Renal pelvis (tissue), 12 donors: ENCODE measurements around the gene OR6X1. TPM values are rescaled to one million over a fixed set of nuclear protein-coding genes. Genes with fewer than 3 reads are reported as not detected.

Source experiments
- DNase-seq: peaks from one replicate; pipeline ENCODE4 v3.0.0-alpha.2; 2013
- long read RNA-seq, 16 experiments: transcript quantifications; one replicate each; lab custom pipeline, GENCODE V29; 2026
- polyA plus RNA-seq, 3 donors: library from polyadenylated mRNA; unstranded; fragments of 120-200 nt; gene quantifications; one replicate each; pipeline ENCODE4 v1.2.1, GENCODE V29; 2013; ENCODE audit not compliant: insufficient read length in 3 of 3

The OR6X1 gene
- polyA plus RNA-seq = not detected
- long read RNA-seq, donor 1 = 0 reads
- long read RNA-seq, donor 2 = 0 reads
- long read RNA-seq, donor 3 = 0 reads
- long read RNA-seq, donor 4 = 0 reads
- long read RNA-seq, donor 5 = 0 reads
- long read RNA-seq, donor 6 = 0 reads
- long read RNA-seq, donor 7 = 0 reads
- long read RNA-seq, donor 8 = 0 reads
- long read RNA-seq, donor 9 = 0 reads
- long read RNA-seq, donor 10 = 0 reads
- long read RNA-seq, donor 11 = 0 reads
- long read RNA-seq, donor 12 = 0 reads
- long read RNA-seq, donor 13 = 0 reads
- long read RNA-seq, donor 14 = 0 reads
- long read RNA-seq, donor 15 = 0 reads
- long read RNA-seq, donor 16 = 0 reads

GRCh38 chr11:123754101-123754568 lies at the start of gene OR6X1:
OR6X1 (minus strand) TSS chr11:123754518; CDS start chr11:123754518, 0 bp downstream.
- DNase-seq = no peak

GRCh38 chr11:123801765-123802164 lies 47.4 kb upstream of the OR6X1 start:
- DNase-seq = no peak

GRCh38 chr11:123800036-123800435 lies 45.7 kb upstream of the OR6X1 start:
- DNase-seq = no peak

- no peak for DNase-seq
These were observed 45.1 kb upstream of the OR6X1 start for GRCh38 chr11:123799438-123799837.

- DNase-seq = no peak
These were observed 44.4 kb upstream of the OR6X1 start for GRCh38 chr11:123798513-123799252.

- DNase-seq = no peak
These were observed 43.8 kb upstream of the OR6X1 start for GRCh38 chr11:123798079-123798478.

GRCh38 chr11:123797541-123797940 lies 43.2 kb upstream of the OR6X1 start:
- no peak for DNase-seq

GRCh38 chr11:123797114-123797513 lies 42.8 kb upstream of the OR6X1 start:
- no peak for DNase-seq

- DNase-seq = no peak
These were observed 41.9 kb upstream of the OR6X1 start for GRCh38 chr11:123796226-123796625.

- DNase-seq = no peak
These were observed 29.2 kb upstream of the OR6X1 start for GRCh38 chr11:123783536-123783935.

- DNase-seq = no peak
These were observed 24.2 kb upstream of the OR6X1 start for GRCh38 chr11:123778511-123778910.

GRCh38 chr11:123775715-123776549 lies 21.6 kb upstream of the OR6X1 start:
- no peak for DNase-seq

GRCh38 chr11:123775289-123775688 lies 21.0 kb upstream of the OR6X1 start:
- no peak for DNase-seq

GRCh38 chr11:123773959-123774358 lies 19.6 kb upstream of the OR6X1 start:
- DNase-seq = no peak

- DNase-seq = no peak
These were observed 18.7 kb upstream of the OR6X1 start for GRCh38 chr11:123773026-123773425.

GRCh38 chr11:123771664-123772063 lies 17.3 kb upstream of the OR6X1 start:
- DNase-seq = no peak

- DNase-seq = no peak
These were observed 16.4 kb upstream of the OR6X1 start for GRCh38 chr11:123770712-123771111.

- no peak for DNase-seq
These were observed 11.3 kb upstream of the OR6X1 start for GRCh38 chr11:123765601-123766000.

- no peak for DNase-seq
These were observed 8.1 kb upstream of the OR6X1 start for GRCh38 chr11:123762422-123762821.

- DNase-seq = no peak
These were observed 6.6 kb upstream of the OR6X1 start for GRCh38 chr11:123760894-123761293.

GRCh38 chr11:123757976-123758375 lies 3.7 kb upstream of the OR6X1 start:
- DNase-seq = no peak

- no peak for DNase-seq
These were observed 1.5 kb upstream of the OR6X1 start for GRCh38 chr11:123755813-123756212.
